OCI-LY3 (cell line): ENCODE data around the gene PELI2.

Source experiments
- H2AFZ ChIP-seq: fragments of 200-600, 300-600 bp; shearing (Covaris generic); 2 replicates; pipeline ENCODE4 v1.6.0; 2014; ENCODE audit warnings: antibody characterized with exemption, low read depth, low read length
- H3K27ac ChIP-seq: fragments of 200-600, 300-600 bp; sonication (generic); 2 replicates; pipeline ENCODE4 v1.5.1; 2014; ENCODE audit warnings: mild to moderate bottlenecking, low read length, moderate library complexity, mixed read lengths
- H3K27me3 ChIP-seq: fragments of 200-600, 300-600 bp; sonication (generic); 2 replicates; pipeline ENCODE4 v1.6.1; 2014; ENCODE audit warnings: low read depth, low read length, mixed read lengths
- H3K36me3 ChIP-seq: fragments of 200-600, 300-600 bp; sonication (generic); replicated peaks from 2 replicates; pipeline ENCODE3; 2014; ENCODE audit warnings: low read depth, low read length, mixed read lengths
- H3K4me1 ChIP-seq: fragments of 300-600, 200-600 bp; sonication (generic); 2 replicates; pipeline ENCODE4 v1.6.1; 2014; ENCODE audit warnings: low read length, mixed read lengths
- H3K4me2 ChIP-seq: fragments of 200-600, 300-600 bp; sonication (generic); 2 replicates; pipeline ENCODE4 v1.6.1; 2014; ENCODE audit warnings: low read length, mixed read lengths
- H3K4me3 ChIP-seq: fragments of 300-600, 200-600 bp; sonication (generic); 2 replicates; pipeline ENCODE4 v1.5.1; 2014; ENCODE audit warnings: antibody characterized with exemption, mild to moderate bottlenecking, low read length, moderate library complexity
- H3K79me2 ChIP-seq: fragments of 300-600, 200-600 bp; shearing (Covaris generic); 2 replicates; pipeline ENCODE4 v1.6.1; 2014; ENCODE audit warnings: mild to moderate bottlenecking, low read length, mixed read lengths
- H3K9ac ChIP-seq: fragments of 300-600, 200-600 bp; shearing (Covaris generic); 2 replicates; pipeline ENCODE4 v1.6.0; 2014; ENCODE audit warnings: mild to moderate bottlenecking, low read length, moderate library complexity
- H3K9me3 ChIP-seq: fragments of 200-600, 300-600 bp; shearing (Covaris generic); 2 replicates; pipeline ENCODE4 v1.6.1; 2014; ENCODE audit warnings: low read length, mixed read lengths; ENCODE audit not compliant: insufficient read depth
- H4K20me1 ChIP-seq: fragments of 200-600, 300-600 bp; sonication (generic); 2 replicates; pipeline ENCODE4 v1.6.1; 2016; ENCODE audit warnings: low read length, mixed read lengths; ENCODE audit not compliant: insufficient read depth
- CTCF ChIP-seq: fragments of 200-600, 300-600 bp; sonication (generic); IDR thresholded peaks from 2 replicates; pipeline ENCODE4 v1.5.1; 2014; ENCODE audit warnings: antibody characterized with exemption, low read length, low read depth
- EZH2phosphoT487 ChIP-seq: fragments of 200-600 bp; shearing (Covaris generic); IDR thresholded peaks from 2 replicates; pipeline ENCODE4 v1.6.1; 2018; ENCODE audit warnings: antibody characterized with exemption, mixed run types, low read depth

Gene PELI2

GRCh38 chr14:56136571-56137452, 18.6 kb downstream of the PELI2 start:
- Histone ChIP-seq H3K79me2 (no peaks in the 10 kb centered on the region), H3K4me2 (no peak overlapping the region)

GRCh38 chr14:56137453-56137807, 19.2 kb downstream of the PELI2 start:
- Histone ChIP-seq H4K20me1 (no peaks in the 10 kb centered on the region), H3K4me1 (no peaks in the 10 kb centered on the region), H3K36me3 (no peaks in the 10 kb centered on the region), H3K4me3 (no peak overlapping the region), H2AFZ (no peak overlapping the region), H3K9me3 (no peaks in the 10 kb centered on the region), H3K4me2 (no peak overlapping the region), H3K27me3 (peaks cover 56% of the 10 kb centered on the region), H3K9ac (no peak overlapping the region), H3K27ac (no peak overlapping the region), H3K79me2 (no peaks in the 10 kb centered on the region)
- TF ChIP-seq CTCF: no peak
- TF ChIP-seq EZH2phosphoT487: no peak

More at GRCh38 chr14:56136571-56137452, 18.6 kb downstream of the PELI2 start:
- H3K4me3 ChIP-seq: no peak overlapping the region
- no peak overlapping the region for H3K9ac ChIP-seq
- peaks cover 56% of the 10 kb centered on the region for H3K27me3 ChIP-seq
- no peak overlapping the region for H2AFZ ChIP-seq
- no peak for TF ChIP-seq CTCF
- no peak for TF ChIP-seq EZH2phosphoT487
- H3K4me1 ChIP-seq: peaks cover 3% of the 10 kb centered on the region
- no peaks in the 10 kb centered on the region for H3K9me3 ChIP-seq
- no peaks in the 10 kb centered on the region for H4K20me1 ChIP-seq
- H3K27ac ChIP-seq: no peak overlapping the region
- H3K36me3 ChIP-seq: no peaks in the 10 kb centered on the region

DNA sequence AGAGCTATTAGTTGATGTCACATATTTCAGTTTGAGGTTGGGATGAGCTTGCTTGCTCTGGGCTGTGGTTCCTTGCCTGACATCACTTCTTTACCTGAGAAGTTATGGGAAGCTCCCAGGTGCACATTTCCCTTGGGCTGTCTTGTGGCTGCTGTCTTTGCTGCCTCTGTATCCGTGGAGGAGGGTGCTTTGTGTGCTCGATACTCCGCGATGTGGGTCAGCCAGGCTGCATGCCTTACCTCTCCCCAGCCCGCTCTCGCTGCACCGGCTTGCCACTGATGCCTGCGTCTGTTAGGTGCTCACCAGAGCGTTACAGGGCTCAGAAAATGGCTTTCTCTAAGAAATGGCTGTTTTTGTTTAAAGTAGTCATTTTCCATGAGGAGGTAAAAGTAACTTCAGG, 19.6 kb downstream of the PELI2 start:
- Histone ChIP-seq H3K4me1 (no peaks in the 10 kb centered on the region), H3K9ac (no peak overlapping the region), H3K27me3 (peaks cover 58% of the 10 kb centered on the region), H3K4me2 (no peak overlapping the region), H3K9me3 (no peaks in the 10 kb centered on the region), H3K79me2 (no peaks in the 10 kb centered on the region), H2AFZ (no peak overlapping the region), H3K4me3 (no peak overlapping the region), H3K36me3 (no peaks in the 10 kb centered on the region), H3K27ac (no peak overlapping the region), H4K20me1 (no peaks in the 10 kb centered on the region)
- TF ChIP-seq CTCF (no peak), EZH2phosphoT487 (no peak)

- TF ChIP-seq EZH2phosphoT487: no peak
- TF ChIP-seq CTCF: no peak
- Histone ChIP-seq H3K27me3 (peaks cover 61% of the 10 kb centered on the region), H3K4me1 (no peaks in the 10 kb centered on the region), H3K4me3 (no peak overlapping the region), H3K36me3 (no peaks in the 10 kb centered on the region), H3K9ac (no peak overlapping the region), H3K4me2 (no peak overlapping the region), H3K79me2 (no peaks in the 10 kb centered on the region), H3K9me3 (no peaks in the 10 kb centered on the region), H4K20me1 (no peaks in the 10 kb centered on the region), H3K27ac (no peak overlapping the region), H2AFZ (no peak overlapping the region)
Observed at GRCh38 chr14:56138928-56139327, 20.7 kb downstream of the PELI2 start.
